Neural progenitor cell (in vitro differentiated cells): Measurements from ENCODE around the gene TMEM202. TPM values are rescaled to one million over a fixed set of nuclear protein-coding genes. Genes with fewer than 3 reads are reported as not detected.
"Not testable (repeated sequence)": the region's sequence is repeated elsewhere in the genome, so short reads cannot be mapped to it uniquely, and the experiment has no call there.

Source experiments
- DNase-seq: peaks from one replicate; pipeline ENCODE4 v3.0.0-alpha.2; 2016; ENCODE audit warnings: low spot score
- H2AFZ ChIP-seq: fragments of 200-600 bp; sonication (generic); replicated peaks from 2 replicates; pipeline ENCODE4 v1.6.1; 2016; ENCODE audit warnings: antibody characterized with exemption
- H3F3A ChIP-seq: fragments of 200-600 bp; sonication (generic); 2 replicates; pipeline ENCODE4 v1.6.1; 2016; ENCODE audit warnings: antibody characterized with exemption, low read depth
- H3K27ac ChIP-seq: fragments of 200-600 bp; sonication (generic); 2 replicates; pipeline ENCODE4 v1.5.1; 2016; ENCODE audit warnings: mild to moderate bottlenecking
- H3K27me3 ChIP-seq: fragments of 200-600 bp; sonication (generic); 2 replicates; pipeline ENCODE4 v1.6.1; 2016; ENCODE audit warnings: mild to moderate bottlenecking, moderate library complexity
- H3K36me3 ChIP-seq: fragments of 200-600 bp; sonication (generic); 2 replicates; pipeline ENCODE4 v1.5.1; 2016
- H3K4me1 ChIP-seq: fragments of 200-600 bp; sonication (generic); 2 replicates; pipeline ENCODE4 v1.6.1; 2016; ENCODE audit warnings: mixed run types
- H3K4me2 ChIP-seq: fragments of 200-600 bp; sonication (generic); 2 replicates; pipeline ENCODE4 v1.6.1; 2016
- H3K4me3 ChIP-seq: fragments of 200-600 bp; sonication (generic); 2 replicates; pipeline ENCODE4 v1.5.1; 2016
- H3K79me2 ChIP-seq: fragments of 200-600 bp; sonication (generic); 2 replicates; pipeline ENCODE4 v1.6.1; 2016; ENCODE audit warnings: low read depth
- H3K9ac ChIP-seq: fragments of 200-600 bp; sonication (generic); 2 replicates; pipeline ENCODE4 v1.6.1; 2016
- H3K9me3 ChIP-seq: fragments of 200-600 bp; sonication (generic); 2 replicates; pipeline ENCODE4 v1.5.1; 2016; ENCODE audit warnings: low read depth
- H4K20me1 ChIP-seq: fragments of 200-600 bp; sonication (generic); 2 replicates; pipeline ENCODE4 v1.6.1; 2016; ENCODE audit warnings: low read depth
- H3K27ac Mint-ChIP-seq: 3 replicates; pipeline ENCODE4 v1.8.0; 2021; ENCODE audit warnings: mixed read lengths
- H3K27me3 Mint-ChIP-seq: 2 replicates; pipeline ENCODE4 v1.8.0; 2022; ENCODE audit warnings: low read depth, mild to moderate bottlenecking, inconsistent platforms, moderate library complexity, mixed read lengths; ENCODE audit not compliant: insufficient read depth
- H3K36me3 Mint-ChIP-seq: 3 replicates; pipeline ENCODE4 v1.8.0; 2021; ENCODE audit warnings: mixed read lengths
- H3K4me1 Mint-ChIP-seq: 3 replicates; pipeline ENCODE4 v1.8.0; 2021; ENCODE audit warnings: mixed read lengths
- H3K4me3 Mint-ChIP-seq: 3 replicates; pipeline ENCODE4 v1.8.0; 2021; ENCODE audit warnings: mild to moderate bottlenecking, moderate library complexity, mixed read lengths
- H3K9me3 Mint-ChIP-seq: 3 replicates; pipeline ENCODE4 v1.8.0; 2020; ENCODE audit warnings: mixed read lengths
- EZH2 ChIP-seq: fragments of 200-600 bp; sonication (generic); IDR thresholded peaks from 2 replicates; pipeline ENCODE4 v1.6.1; 2017; ENCODE audit warnings: antibody characterized with exemption, mild to moderate bottlenecking, moderate library complexity
- EZH2phosphoT487 ChIP-seq: fragments of 200-600 bp; sonication (generic); IDR thresholded peaks from 2 replicates; pipeline ENCODE4 v1.6.1; 2017; ENCODE audit warnings: antibody characterized with exemption
- total RNA-seq: library from RNA; depleted of rRNA; stranded (reverse); fragments of >200 nt; gene quantifications from 2 replicates; pipeline ENCODE4 v1.2.3, GENCODE V29; 2015; ENCODE audit warnings: low replicate concordance
- TF ChIP-seq, protein P1 (sequence below): fragments of 200-600 bp; sonication (generic); IDR thresholded peaks from 2 replicates; pipeline ENCODE4 v1.5.1; 2017; ENCODE audit warnings: antibody characterized with exemption, mild to moderate bottlenecking

The TMEM202 gene
- total RNA-seq, 1 donor from 2014 or later: not detected

DNA sequence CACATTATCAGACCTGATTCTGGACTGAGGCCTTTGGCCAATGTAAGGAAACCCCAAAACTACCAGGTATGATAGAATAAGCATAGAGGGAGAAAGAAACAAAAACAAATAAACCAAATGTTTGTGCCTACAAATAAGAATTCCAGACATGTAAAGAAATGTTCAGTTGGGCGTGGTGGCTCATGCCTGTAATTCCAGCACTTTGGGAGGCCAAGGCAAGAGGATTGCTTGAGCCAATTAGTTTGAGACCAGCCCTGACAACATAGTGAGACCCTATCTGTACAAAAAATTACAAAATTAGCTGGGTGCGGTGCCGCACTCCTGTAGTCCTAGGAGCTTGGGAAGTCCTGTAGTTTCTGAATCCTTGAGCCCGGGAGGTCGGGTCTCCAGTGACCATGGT, 13.0 kb downstream of the TMEM202 start:
- Histone ChIP-seq H3K27ac (no peak overlapping the region), H3K79me2 (no peaks in the 10 kb centered on the region), H3F3A (no peaks in the 10 kb centered on the region), H3K36me3 (no peaks in the 10 kb centered on the region), H4K20me1 (no peaks in the 10 kb centered on the region), H3K9ac (no peak overlapping the region), H2AFZ (no peak overlapping the region), H3K9me3 (no peaks in the 10 kb centered on the region), H3K4me2 (no peak overlapping the region), H3K4me3 (no peak overlapping the region), H3K4me1 (no peaks in the 10 kb centered on the region), H3K27me3 (peaks cover 64% of the 10 kb centered on the region)
- DNase-seq: no peak
- Mint-ChIP-seq H3K36me3 (no peaks in the 10 kb centered on the region), H3K9me3 (no peaks in the 10 kb centered on the region), H3K4me3 (no peak overlapping the region), H3K4me1 (no peaks in the 10 kb centered on the region), H3K27me3 (peaks cover 14% of the 10 kb centered on the region), H3K27ac (no peak overlapping the region)
- TF ChIP-seq EZH2 (no peak), EZH2phosphoT487 (no peak)
- TF ChIP-seq, protein P1, sequence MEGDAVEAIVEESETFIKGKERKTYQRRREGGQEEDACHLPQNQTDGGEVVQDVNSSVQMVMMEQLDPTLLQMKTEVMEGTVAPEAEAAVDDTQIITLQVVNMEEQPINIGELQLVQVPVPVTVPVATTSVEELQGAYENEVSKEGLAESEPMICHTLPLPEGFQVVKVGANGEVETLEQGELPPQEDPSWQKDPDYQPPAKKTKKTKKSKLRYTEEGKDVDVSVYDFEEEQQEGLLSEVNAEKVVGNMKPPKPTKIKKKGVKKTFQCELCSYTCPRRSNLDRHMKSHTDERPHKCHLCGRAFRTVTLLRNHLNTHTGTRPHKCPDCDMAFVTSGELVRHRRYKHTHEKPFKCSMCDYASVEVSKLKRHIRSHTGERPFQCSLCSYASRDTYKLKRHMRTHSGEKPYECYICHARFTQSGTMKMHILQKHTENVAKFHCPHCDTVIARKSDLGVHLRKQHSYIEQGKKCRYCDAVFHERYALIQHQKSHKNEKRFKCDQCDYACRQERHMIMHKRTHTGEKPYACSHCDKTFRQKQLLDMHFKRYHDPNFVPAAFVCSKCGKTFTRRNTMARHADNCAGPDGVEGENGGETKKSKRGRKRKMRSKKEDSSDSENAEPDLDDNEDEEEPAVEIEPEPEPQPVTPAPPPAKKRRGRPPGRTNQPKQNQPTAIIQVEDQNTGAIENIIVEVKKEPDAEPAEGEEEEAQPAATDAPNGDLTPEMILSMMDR: no peak

DNA sequence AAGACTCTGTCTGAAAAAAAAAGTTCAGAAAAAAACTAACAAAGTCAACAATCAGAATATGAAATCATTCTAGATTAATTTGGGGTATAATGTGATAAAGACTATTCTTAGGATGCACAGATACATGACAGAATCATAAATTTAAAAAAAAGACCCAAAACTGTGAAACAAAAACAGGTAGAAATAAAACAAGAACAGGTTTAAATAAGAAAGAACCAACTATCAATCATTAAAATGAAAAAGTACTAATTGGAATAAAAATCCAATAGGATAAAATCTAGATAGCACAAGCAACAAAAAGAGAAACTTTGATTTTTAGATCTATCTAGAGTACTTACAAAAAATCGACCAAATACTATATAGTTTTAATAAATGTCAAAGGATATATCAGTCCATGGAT, 13.4 kb downstream of the TMEM202 start:
- no peaks in the 10 kb centered on the region for H3K4me1 Mint-ChIP-seq
- no peak overlapping the region for H3K4me3 Mint-ChIP-seq
- no peaks in the 10 kb centered on the region for H3K36me3 Mint-ChIP-seq
- no peaks in the 10 kb centered on the region for H3K36me3 ChIP-seq
- no peak overlapping the region for H3K9ac ChIP-seq
- no peak overlapping the region for H3K27ac Mint-ChIP-seq
- peaks cover 14% of the 10 kb centered on the region for H3K27me3 Mint-ChIP-seq
- H3F3A ChIP-seq: no peaks in the 10 kb centered on the region
- H3K79me2 ChIP-seq: no peaks in the 10 kb centered on the region
- TF ChIP-seq EZH2phosphoT487 (no peak), EZH2 (no peak)
- TF ChIP-seq, protein P1: no peak
- H2AFZ ChIP-seq: no peak overlapping the region
- no peak overlapping the region for H3K27ac ChIP-seq
- no peaks in the 10 kb centered on the region for H3K9me3 Mint-ChIP-seq
- no peak overlapping the region for H3K4me3 ChIP-seq
- no peaks in the 10 kb centered on the region for H3K4me1 ChIP-seq
- H3K27me3 ChIP-seq: peaks cover 60% of the 10 kb centered on the region
- no peaks in the 10 kb centered on the region for H4K20me1 ChIP-seq
- no peak overlapping the region for H3K4me2 ChIP-seq
- DNase-seq: no peak
- no peaks in the 10 kb centered on the region for H3K9me3 ChIP-seq

DNA sequence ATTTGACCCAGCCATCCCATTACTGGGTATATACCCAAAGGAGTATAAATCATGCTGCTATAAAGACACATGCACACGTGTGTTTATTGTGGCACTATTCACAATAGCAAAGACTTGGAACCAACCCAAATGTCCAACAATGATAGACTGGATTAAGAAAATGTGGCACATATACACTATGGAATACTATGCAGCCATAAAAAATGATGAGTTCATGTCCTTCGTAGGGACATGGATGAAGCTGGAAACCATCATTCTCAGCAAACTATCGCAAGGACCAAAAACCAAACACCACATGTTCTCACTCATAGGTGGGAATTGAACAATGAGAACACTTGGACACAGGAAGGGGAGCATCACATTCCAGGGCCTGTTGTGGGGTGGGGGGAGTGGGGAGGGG, 15.2 kb downstream of the TMEM202 start:
- H3K27me3 Mint-ChIP-seq, H3F3A ChIP-seq, H3K9me3 ChIP-seq, H3K27ac Mint-ChIP-seq, H3K27ac ChIP-seq, H3K4me3 ChIP-seq, H3K36me3 Mint-ChIP-seq, H3K4me3 Mint-ChIP-seq, DNase-seq, H4K20me1 ChIP-seq, H3K4me1 ChIP-seq, H3K79me2 ChIP-seq, H3K9me3 Mint-ChIP-seq, H3K4me1 Mint-ChIP-seq, H3K9ac ChIP-seq, H2AFZ ChIP-seq, H3K36me3 ChIP-seq, H3K4me2 ChIP-seq: not testable (repeated sequence)
- peaks cover 42% of the 10 kb centered on the region for H3K27me3 ChIP-seq

DNA sequence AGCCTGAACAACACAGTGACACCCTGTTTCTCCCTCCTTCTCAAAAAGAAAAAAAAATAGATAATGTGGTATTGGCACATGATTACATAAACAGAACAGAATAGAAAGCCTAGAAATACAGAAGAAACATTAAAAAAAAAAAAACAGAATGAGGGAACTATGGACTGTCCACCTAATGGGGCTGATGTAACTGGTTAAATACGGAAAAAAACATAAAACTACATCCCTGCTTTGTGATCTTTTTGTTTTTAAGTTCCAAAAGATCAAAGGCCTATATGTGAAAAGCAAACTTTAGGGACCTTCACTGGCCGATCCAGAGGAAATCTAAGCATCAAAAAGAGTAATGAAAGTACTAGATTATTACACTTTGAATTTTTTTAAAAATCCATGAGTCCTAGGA, 17.2 kb downstream of the TMEM202 start:
- Histone ChIP-seq H3F3A (no peaks in the 10 kb centered on the region), H3K4me3 (no peak overlapping the region), H3K79me2 (no peaks in the 10 kb centered on the region), H3K27ac (no peak overlapping the region), H3K4me1 (no peaks in the 10 kb centered on the region), H4K20me1 (no peaks in the 10 kb centered on the region), H2AFZ (no peak overlapping the region), H3K27me3 (peaks cover 24% of the 10 kb centered on the region), H3K36me3 (no peaks in the 10 kb centered on the region), H3K9me3 (no peaks in the 10 kb centered on the region), H3K9ac (no peak overlapping the region), H3K4me2 (no peak overlapping the region)
- Mint-ChIP-seq H3K9me3 (no peaks in the 10 kb centered on the region), H3K4me3 (no peak overlapping the region), H3K27ac (no peak overlapping the region), H3K4me1 (no peaks in the 10 kb centered on the region), H3K27me3 (peaks cover 11% of the 10 kb centered on the region), H3K36me3 (no peaks in the 10 kb centered on the region)
- TF ChIP-seq EZH2phosphoT487 (no peak), EZH2 (no peak)
- TF ChIP-seq, protein P1: no peak
- no peak for DNase-seq

DNA sequence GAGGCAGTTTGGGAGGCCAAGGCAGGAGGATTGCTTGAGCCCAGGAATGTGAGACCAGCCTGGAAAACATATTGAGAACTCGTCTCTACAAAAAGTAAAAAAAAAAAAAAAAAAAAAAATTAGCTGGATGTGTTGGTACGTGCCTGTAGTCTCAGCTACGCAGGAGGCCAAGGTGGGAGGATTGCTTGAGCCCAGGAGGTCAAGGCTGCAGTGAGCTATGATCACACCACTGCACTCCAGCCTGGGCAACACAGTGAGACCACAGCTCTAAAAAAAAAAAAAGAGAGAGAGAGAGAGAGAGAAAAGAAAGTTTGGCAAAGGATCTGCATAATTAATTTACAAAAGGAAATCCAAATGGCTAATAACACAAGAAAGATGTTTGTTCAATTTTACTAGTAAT, 21.7 kb downstream of the TMEM202 start:
- not testable (repeated sequence) for H3K4me2 ChIP-seq, H3K9me3 Mint-ChIP-seq, H3K9me3 ChIP-seq, H3K27ac ChIP-seq, H3K79me2 ChIP-seq, H3K4me3 ChIP-seq, H3K4me3 Mint-ChIP-seq, H2AFZ ChIP-seq, H3K27me3 Mint-ChIP-seq, H3K4me1 Mint-ChIP-seq, H3F3A ChIP-seq, H3K27ac Mint-ChIP-seq, H4K20me1 ChIP-seq, DNase-seq, H3K4me1 ChIP-seq, H3K9ac ChIP-seq, H3K36me3 ChIP-seq, H3K36me3 Mint-ChIP-seq
- peaks cover 15% of the 10 kb centered on the region for H3K27me3 ChIP-seq
